ENCODE measurements around the gene GLOD5. TPM values are rescaled to one million over a fixed set of nuclear protein-coding genes. Genes with fewer than 3 reads are reported as not detected.

GLOD5 gene
- total and polyA plus RNA-seq, 2 of the 4 experiments (the other 2 are of a cell fraction), result not detected

GRCh38 chrX:48781705-48782104 is 20.2 kb downstream of the GLOD5 start:
- dilution Hi-C loops (cut with HindIII; ENCODE audit: low sequenced_read_pairs, unreplicated experiment) (no loop called here), intact Hi-C loops (cut with micrococcal nuclease) (no loop called here), in situ Hi-C loops (cut with MboI; ENCODE audit: low sequenced_read_pairs) (no loop called here)
- Histone ChIP-seq H3K14ac (replicated peaks; ENCODE audit: low read depth, low read length) (no peak overlapping the region), H2BK120ac (ENCODE audit: low read depth, low read length) (no peak overlapping the region), H3K18ac (ENCODE audit: low read depth, low read length) (no peak overlapping the region), H3K27me3 (ENCODE audit: control insufficient read depth, insufficient read depth, low read length) (peaks cover 17% of the 10 kb centered on the region), H2BK20ac (ENCODE audit: low read depth, low read length) (no peak overlapping the region), H2AK5ac (ENCODE audit: low read depth, low read length) (no peak overlapping the region), H3K4me2 (ENCODE audit: low read depth, low read length) (no peak overlapping the region), H4K8ac (ENCODE audit: low read depth in 2 of 2, low read length in 2 of 2) (no peak overlapping the region), H3K4me1 (ENCODE audit: control insufficient read depth, insufficient read depth, low read length) (no peaks in the 10 kb centered on the region), H3K27ac (ENCODE audit: insufficient read depth, low read length) (no peak overlapping the region), H3K36me3 (ENCODE audit: control insufficient read depth, insufficient read depth, low read length) (no peaks in the 10 kb centered on the region), H4K5ac (ENCODE audit: low read depth, low read length) (no peak overlapping the region), H2AK9ac (replicated peaks; ENCODE audit: low read depth, low read length, poor library complexity) (no peak overlapping the region), H4K20me1 (ENCODE audit: insufficient read depth, low read length) (no peaks in the 10 kb centered on the region; the same call in 1 of the 2 replicates), H3K4me3 (ENCODE audit: insufficient read depth, low read depth, low read length) (no peak overlapping the region), H2BK5ac (ENCODE audit: low read depth, low read length, poor library complexity, severe bottlenecking) (no peak overlapping the region), H4K91ac (ENCODE audit: insufficient read depth, low read depth, low read length) (no peak overlapping the region), H3K23ac (ENCODE audit: low read depth, low read length) (no peak overlapping the region), H2BK15ac (ENCODE audit: low read depth, low read length) (no peak overlapping the region), H2AFZ (replicated peaks; ENCODE audit: low read length, poor library complexity) (no peak overlapping the region), H3K79me1 (ENCODE audit: low read depth in 1 of 2, low read length in 2 of 2) (no peaks in the 10 kb centered on the region), H3K9me3 (ENCODE audit: control insufficient read depth, insufficient read depth, low read length) (no peaks in the 10 kb centered on the region), H3K4ac (ENCODE audit: low read depth, low read length) (no peak overlapping the region), H3K56ac (ENCODE audit: extremely low read depth, insufficient read depth, low read length) (no peak overlapping the region), H3K9me1 (ENCODE audit: insufficient read depth, low read length) (no peaks in the 10 kb centered on the region), H3K9ac (ENCODE audit: low read depth, low read length) (no peak overlapping the region)
- no peak for ATAC-seq (ENCODE audit: low read depth)
- no CpG with 5 or more reads among the region's 6 CpGs for WGBS, 2 experiments (ENCODE audit: extremely low coverage in 2 of 2, insufficient read length in 1 of 2)
- TF ChIP-seq RFX5 (IDR thresholded peaks at IDR 0.05; ENCODE audit: low read depth, low read length), result no peak
- no peak for TF ChIP-seq MAZ (IDR thresholded peaks at IDR 0.05; ENCODE audit: borderline replicate concordance, low read depth, low read length)
- TF ChIP-seq FOS (IDR thresholded peaks at IDR 0.05; ENCODE audit: low read depth, low read length), result no peak
- TF ChIP-seq, protein P1, sequence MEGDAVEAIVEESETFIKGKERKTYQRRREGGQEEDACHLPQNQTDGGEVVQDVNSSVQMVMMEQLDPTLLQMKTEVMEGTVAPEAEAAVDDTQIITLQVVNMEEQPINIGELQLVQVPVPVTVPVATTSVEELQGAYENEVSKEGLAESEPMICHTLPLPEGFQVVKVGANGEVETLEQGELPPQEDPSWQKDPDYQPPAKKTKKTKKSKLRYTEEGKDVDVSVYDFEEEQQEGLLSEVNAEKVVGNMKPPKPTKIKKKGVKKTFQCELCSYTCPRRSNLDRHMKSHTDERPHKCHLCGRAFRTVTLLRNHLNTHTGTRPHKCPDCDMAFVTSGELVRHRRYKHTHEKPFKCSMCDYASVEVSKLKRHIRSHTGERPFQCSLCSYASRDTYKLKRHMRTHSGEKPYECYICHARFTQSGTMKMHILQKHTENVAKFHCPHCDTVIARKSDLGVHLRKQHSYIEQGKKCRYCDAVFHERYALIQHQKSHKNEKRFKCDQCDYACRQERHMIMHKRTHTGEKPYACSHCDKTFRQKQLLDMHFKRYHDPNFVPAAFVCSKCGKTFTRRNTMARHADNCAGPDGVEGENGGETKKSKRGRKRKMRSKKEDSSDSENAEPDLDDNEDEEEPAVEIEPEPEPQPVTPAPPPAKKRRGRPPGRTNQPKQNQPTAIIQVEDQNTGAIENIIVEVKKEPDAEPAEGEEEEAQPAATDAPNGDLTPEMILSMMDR (conservative IDR thresholded peaks at IDR 0.05; ENCODE audit: low read depth, low read length), result no peak
- no peak for TF ChIP-seq RCOR1 (IDR thresholded peaks at IDR 0.05; ENCODE audit: insufficient replicate concordance, low read length)
- TF ChIP-seq CEBPB (IDR thresholded peaks at IDR 0.05; ENCODE audit: low read depth, low read length), result no peak
- TF ChIP-seq BHLHE40 (IDR thresholded peaks at IDR 0.05; ENCODE audit: low read depth, low read length), result no peak
- TF ChIP-seq CHD1 (IDR thresholded peaks at IDR 0.05; ENCODE audit: low read depth, low read length), result no peak
- TF ChIP-seq ELK1 (IDR thresholded peaks at IDR 0.05; ENCODE audit: borderline replicate concordance, low read depth, low read length), result no peak
- TF ChIP-seq MAFK (IDR thresholded peaks at IDR 0.05; ENCODE audit: low read depth, low read length), result no peak
- no peak for TF ChIP-seq NFE2L2 (IDR thresholded peaks at IDR 0.05; ENCODE audit: low read depth, low read length)
- TF ChIP-seq SMC3 (IDR thresholded peaks at IDR 0.05; ENCODE audit: low read depth, low read length), result no peak
- no peak for TF ChIP-seq POLR2A (IDR thresholded peaks at IDR 0.05; ENCODE audit: low read depth, low read length)
- no peak for TF ChIP-seq MXI1 (IDR thresholded peaks at IDR 0.05; ENCODE audit: borderline replicate concordance, low read depth, low read length)
- TF ChIP-seq, protein P2, sequence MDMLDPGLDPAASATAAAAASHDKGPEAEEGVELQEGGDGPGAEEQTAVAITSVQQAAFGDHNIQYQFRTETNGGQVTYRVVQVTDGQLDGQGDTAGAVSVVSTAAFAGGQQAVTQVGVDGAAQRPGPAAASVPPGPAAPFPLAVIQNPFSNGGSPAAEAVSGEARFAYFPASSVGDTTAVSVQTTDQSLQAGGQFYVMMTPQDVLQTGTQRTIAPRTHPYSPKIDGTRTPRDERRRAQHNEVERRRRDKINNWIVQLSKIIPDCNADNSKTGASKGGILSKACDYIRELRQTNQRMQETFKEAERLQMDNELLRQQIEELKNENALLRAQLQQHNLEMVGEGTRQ (IDR thresholded peaks at IDR 0.05; ENCODE audit: low read depth, low read length), result no peak
- no peak for TF ChIP-seq RAD21 (IDR thresholded peaks at IDR 0.05; ENCODE audit: low read length)
- DNase-seq, result no peak
- ChIA-PET CTCF (no interaction called here), POLR2A (ENCODE audit: unreplicated experiment) (no interaction called here)
- BruUV-seq (replicated peaks), result no TSS peak
